GM03348 (cell line): ENCODE measurements around the gene TREM1.

Source experiments
- DNase-seq: peaks from one replicate; pipeline ENCODE4 v3.0.0; 2012; ENCODE audit warnings: low spot score

TREM1 gene

DNA sequence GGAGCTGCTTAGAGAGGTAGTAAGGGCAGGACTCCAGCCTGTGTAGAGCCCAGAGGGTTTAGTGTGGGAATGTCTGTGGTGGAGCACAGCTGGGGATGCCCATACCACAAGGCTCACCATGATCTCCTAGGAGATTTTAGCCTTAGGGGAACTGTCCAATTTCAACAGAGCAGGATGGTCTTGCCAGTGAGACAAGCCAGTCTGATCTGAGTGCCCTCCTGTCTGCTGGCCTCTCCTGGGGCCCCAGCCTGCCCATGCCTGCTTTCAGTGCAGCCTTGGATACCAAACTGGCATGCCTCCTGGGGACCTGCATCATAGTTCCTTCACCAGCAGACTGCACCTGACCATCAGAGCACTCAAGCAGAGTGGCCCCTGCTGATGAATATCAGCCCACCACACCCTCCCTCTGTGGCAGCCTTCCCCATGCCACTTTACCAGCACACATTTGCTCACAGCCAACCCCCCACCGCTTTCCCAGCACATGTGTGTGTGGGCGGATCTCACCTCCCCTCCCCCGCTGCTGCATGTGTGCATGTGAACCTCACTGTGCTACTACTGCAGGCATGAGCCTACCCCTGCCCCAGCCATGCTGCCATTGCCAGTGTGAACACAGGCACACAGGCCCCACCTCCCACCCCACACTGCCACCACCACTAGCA lies 7.9 kb upstream of the TREM1 start:
- no peak for DNase-seq

DNA sequence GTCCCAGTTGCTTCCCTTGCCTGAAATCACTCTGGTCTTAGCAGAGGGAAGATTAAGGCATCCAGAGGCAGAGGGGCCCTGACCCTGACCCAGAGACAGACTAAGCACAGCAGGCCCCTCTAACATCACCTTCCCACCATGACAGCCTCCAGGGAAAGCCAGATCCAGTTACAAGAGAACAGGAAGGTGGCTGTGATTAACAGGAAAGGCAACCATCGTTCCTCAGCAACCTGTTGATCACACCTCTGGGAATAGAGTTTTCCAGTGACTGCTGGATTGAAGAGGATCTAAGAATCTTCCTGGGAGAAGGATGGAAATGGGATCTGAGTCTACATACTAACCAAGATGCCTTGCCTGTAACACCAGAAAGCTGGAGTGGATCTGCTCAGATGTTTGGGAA lies 5.2 kb upstream of the TREM1 start:
- DNase-seq: no peak

DNA sequence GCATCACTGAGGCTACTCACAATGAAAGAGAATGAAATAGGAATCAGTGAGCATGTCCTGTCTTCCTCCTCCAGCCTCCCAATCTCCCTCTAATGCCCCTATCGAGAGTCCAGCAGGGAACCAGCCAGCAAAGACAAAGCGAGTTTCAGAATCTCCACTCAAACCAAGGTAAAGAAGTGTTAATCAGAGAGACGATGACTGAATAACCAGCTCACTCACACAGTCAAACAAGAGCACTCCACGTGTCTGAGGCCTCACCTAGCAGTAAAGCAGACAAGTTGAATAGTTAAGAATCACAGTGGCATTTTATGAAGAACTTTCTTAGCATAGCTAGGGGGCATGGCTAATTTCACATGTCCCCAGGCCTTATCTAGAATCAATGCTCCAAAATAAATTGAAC lies 3.3 kb upstream of the TREM1 start:
- DNase-seq: no peak

DNA sequence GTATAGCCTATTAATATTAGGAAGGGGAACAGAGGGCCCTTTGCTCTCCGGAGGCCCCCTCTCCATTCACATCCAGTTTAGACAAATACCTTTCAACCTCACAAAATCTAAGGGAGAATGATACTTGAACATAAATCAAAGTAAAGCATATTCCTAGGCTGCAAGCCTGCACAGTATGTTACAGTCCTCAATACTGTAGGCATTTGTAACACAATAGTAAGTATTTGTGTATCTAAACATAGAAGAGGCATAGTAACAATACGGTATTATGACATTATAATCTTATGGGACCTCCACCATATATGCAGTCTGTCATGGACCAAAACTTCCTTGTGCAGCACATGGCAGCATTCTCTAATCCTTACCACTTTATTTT lies 2.3 kb upstream of the TREM1 start:
- DNase-seq: no peak

DNA sequence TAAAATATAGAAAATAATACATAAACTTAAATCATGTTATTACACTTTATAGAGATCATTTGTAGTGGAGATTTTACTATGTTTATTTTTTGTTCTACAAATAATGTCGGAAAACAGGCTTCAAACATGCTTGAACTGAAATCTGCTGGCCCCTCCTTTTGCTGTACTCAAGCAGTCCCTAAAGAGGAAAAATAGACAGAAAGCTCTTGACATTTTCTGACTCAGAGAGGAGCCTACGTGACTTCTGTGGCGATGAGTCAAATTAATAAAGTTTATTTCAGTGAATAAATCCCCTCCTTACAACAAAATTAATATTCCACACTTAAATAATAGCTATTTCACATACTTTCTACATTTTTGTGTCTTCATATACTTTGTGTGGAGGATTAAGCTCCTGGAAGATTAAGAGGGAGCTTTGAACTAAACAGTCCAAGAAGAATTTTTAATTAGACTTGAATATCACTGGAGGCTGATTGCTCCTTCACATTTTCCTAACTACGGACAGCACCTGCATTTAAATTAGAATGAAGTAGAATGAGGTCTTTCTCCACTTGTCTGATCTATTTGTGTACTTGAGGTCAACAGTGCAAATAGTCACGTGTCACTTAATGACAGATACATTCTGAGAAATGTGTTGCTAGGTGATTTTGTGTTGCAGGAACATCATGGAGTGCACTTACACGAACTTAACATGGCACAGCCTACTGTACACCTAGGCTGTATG lies 1.7 kb upstream of the TREM1 start:
- no peak for DNase-seq

DNA sequence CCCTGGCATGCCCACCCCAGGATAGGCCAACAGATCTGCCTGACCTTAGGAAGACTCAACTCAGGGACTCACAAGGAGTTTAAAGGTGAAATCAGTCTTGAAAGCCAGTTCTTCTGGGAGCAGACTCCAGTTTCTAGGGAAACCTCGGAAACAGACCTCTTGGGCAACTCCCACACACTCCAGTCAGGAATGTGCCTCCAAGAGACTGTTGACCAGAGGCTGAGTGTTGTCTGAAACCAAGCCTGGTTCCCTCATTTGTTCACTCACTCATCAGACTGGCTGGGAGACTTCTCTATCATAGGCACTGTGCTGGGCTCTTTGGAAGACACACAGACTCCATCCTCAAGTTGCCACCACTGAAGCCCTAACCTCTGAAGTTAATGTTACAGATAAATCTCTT lies 1.8 kb downstream of the TREM1 start:
- peak; percentile 33 for DNase-seq

DNA sequence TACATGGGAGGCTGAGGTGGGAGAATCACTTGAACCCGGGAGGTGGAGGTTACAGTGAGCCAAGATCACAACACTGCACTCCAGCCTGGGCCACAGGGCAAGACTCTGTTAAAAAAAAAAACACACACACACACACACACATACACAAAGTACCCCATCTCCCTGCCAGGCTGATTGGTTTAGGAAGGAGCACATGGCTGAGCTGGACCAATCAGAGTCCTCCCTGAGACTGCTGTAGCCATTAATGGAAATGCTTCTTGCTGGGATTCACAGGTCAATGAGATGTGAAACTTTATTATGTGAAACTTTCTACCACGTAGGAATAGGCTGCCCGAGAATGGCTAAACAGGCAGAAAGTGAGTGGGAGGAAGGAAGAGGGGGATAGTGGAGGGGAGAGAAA lies 2.9 kb downstream of the TREM1 start:
- no peak for DNase-seq

DNA sequence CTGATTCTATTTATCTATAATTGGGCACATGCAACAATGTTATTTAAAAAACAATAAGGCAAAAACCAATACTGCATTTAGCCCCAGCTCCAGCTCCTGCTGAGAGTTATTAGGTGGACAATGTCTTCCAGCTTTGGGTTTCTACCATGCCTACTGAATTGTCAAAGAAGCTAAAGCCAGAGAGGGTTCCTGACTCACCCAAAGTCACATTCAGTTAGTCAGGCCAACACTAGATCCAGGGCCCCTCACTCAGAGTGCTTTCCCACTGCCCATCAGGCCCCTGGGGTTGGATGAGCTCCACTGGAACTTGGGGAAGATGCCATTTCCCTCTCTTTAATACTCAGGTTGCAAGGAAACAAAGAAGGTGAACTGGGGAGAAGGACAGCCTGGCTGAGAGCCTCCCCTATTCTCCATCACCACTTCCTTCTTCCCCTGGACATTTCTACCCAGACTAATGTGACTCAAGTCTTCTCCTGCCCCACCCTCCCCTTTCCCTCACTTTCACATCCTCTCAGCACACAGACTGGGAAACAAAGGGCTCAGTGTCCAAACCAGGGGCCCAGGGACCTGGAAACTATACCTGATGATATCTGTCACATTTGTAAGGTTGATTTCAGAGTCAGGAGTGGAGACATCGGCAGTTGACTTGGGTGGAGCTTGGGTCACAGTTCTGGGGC lies 6.0 kb downstream of the TREM1 start:
- DNase-seq: no peak

DNA sequence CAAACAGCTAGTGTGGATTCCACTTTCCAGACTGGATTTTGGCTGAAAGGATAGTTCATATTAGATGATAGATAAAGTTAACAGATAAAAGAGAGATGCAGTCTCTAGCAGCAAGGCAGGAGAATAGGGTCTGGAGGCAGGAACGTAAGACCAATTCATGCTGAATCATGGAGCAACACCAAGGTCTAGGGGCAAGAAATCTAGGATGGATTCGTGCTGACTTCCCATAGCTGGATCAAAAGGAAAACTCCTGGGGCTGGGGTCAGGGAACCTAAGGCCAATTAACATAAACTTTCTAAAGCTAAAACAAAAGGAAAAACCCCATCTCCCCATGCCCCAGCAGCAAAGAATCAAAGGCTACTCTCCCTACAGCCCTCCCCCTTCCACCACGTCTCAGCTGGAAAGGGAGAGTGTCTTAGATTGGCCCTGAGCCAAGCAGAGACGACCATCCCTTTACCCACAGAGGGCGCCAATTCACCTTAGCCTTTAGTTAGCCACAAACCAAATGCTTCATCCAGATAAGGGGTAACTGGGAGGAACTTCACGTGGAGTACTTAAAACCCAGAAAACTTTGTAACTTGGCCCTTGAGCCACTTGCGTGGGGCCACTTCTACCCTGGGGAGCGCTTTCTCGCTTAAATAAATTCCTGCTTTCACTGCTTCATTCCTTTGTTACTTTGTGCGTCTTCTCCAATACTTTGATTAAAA lies 7.6 kb downstream of the TREM1 start:
- no peak for DNase-seq

DNA sequence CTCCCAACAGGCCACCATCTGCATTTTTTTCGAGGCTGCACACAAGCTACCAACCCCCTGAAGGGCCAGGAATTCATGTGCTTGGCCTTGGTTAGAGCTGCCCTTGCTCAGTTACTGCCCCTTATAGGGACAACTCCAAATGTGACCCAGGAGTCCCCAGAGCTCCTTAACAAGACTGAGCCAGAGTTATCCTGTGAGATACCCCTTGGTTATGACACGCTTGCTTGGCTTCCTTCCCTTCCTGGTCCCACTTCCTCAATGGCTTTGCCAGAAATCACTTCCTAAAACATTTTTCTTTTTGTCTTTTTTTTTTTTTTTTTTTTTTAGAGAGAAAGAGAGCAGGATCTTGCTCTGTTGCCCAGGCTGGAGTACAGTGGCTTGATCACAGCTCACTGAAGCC lies 8.9 kb downstream of the TREM1 start:
- no peak for DNase-seq

DNA sequence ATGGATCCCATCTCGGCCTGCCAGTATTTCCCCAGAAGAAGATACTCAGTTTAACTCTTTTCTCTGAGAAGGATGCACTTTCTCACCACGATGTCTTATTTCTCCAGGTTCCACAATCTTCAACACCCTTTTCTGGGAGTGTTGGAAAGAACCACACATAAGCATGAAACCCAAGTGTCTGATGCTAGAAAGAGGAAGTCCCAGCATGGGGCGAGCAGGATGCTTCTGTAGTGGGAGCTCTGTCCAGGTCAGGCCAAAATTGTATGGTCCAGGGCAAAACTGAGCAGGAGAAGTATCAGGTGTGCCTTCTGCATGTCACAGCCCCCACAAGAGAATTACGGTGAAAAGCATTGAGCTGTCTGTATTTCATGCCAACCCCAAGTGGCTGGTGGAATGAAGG lies 11.0 kb downstream of the TREM1 start:
- no peak for DNase-seq

DNA sequence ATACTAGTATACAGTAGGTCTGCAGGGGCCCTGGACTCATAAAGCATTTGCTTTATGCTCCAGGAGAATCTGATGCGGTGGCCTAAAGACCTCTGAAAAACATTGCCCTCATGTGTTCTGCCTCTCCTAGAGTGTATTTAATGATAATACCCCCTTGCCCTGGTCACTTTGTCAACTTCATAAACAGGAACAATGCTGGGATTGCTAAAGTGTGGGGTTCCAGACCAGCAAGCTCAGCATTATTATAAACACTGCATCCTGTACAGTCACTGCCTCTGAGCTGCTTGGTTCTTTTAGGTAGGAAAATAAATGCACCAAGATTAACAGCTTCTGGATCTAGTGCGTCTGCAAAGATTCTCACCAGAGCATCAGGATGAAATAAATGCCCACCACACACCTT lies 12.2 kb downstream of the TREM1 start:
- DNase-seq: no peak

DNA sequence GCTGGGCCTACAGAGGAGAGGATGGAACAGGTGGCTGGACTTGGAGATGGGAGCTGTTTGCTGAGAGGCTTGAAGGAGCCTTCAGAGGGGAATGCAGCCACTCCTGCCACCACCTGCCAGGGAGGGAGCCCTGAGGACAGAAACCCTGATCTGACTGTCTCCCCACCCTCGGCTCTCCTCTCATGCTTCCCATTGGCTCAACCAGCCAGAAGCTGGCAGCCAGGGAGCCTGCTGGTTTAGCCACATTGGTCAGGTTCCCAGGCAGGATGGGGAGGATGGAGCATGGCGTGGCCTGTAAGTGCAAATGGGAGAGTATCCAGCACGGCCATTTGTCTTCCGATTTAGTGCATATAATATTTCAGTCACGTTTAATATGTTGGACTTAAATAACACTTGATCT lies 12.8 kb downstream of the TREM1 start:
- DNase-seq: no peak

DNA sequence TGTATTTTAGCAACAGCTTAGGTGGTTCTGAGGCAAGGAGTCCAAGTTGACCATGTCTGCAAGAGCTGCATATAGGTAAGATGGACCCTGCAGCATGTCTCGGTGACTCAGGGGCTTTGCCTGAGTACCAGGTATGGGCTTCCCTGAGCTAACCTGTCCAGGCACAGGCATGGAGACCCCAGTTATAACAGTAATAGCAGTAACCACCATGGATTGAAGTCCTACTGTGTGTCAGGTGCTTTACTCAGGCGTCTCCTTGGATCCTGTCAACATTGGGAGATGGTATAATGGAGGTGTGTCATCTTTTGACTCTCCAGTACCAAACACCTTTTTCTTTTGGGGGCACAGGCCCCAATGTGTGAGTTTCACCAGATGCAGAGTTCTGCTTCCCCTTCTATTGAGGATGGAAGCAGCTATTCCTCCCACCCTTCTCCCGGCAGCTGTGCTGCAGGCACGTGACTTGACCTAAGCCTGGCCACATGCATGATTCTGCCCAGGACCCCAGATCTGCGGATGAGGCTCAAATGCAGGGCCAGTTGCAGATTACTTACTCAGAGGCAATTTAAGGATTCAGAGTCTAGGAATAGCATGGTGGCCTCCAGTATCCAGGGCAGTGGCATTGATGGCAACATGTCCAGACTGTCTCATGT lies 13.8 kb downstream of the TREM1 start:
- DNase-seq: no peak

DNA sequence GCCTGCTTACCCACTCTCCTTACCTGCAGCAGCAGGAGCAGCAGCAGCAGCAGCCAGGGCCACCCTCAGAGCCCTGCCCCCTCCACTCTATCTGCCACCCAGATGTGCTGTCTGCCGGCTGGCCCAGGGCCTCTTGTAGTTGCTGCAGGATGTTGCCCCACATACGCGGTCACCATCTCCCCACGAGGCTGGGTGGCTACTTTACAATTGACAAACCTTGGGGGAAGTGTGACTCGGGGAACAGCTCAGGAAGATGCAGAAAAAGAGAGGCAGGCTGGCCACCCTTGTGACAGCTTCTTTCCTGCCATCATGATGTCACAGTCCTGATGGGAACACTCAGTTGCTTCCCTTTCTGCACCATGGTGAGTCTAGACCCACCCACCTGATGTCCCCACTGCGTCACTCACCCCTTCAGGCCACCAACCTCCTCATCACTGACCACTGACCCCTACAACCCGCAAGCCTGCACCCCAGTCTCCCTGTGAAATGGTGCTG lies 14.5 kb downstream of the TREM1 start:
- DNase-seq: no peak

DNA sequence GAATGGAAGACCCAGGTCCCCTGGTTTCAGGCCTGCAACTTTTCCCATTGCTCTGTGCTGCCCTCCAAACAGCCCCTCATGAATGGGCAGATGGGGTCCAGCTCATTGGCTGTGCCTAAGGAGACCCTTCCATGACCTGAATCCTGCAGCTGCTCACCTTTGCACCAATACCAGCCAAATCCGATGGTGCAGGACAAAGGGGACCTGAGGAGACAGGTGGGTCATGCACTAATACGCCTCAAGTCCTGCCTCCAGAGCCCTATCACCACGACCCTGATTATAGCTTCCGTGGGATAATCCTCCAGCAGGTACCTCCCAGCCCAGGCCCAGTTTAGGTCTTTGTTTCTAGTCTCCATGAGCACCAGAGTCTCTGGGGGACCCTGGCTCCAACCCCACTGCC lies 16.8 kb downstream of the TREM1 start:
- no peak for DNase-seq

DNA sequence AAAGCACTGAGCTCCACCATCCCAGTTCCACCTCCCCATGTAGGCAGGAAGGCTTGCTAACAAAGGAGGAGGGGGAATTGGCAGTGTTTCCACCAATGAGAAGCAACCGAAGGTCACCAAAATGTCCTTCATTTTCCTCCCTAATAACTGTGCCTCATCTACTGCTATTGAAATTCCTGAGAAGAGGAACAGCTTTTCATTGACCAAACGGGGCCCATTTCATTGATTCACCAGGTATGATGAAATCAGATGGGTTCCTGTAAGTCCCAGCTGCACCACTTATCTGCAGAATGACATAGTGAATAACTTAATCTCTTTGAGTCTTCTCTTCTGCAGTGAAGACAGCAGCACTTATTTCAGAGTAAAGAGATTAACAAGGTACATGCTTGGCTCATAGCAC lies 17.3 kb downstream of the TREM1 start:
- no peak for DNase-seq

DNA sequence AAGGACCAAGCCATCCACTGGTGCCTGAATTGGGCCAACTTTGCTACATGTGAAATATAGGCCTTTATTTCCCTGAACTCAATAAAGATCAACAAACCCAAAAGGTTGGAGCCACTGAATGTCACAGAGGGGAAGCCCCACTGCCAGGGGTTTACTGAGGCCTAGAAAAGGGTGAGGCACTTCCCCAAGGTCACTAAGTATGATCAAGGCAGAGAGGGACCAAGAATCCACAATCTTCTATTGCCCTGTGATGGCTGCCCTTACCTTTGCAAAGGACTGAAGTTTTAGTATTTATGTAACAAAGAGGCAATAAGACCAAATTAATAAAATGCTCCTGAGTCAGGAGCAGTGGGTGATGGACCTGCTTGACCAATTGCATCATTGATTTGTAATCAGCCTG lies 18.0 kb downstream of the TREM1 start:
- DNase-seq: no peak

DNA sequence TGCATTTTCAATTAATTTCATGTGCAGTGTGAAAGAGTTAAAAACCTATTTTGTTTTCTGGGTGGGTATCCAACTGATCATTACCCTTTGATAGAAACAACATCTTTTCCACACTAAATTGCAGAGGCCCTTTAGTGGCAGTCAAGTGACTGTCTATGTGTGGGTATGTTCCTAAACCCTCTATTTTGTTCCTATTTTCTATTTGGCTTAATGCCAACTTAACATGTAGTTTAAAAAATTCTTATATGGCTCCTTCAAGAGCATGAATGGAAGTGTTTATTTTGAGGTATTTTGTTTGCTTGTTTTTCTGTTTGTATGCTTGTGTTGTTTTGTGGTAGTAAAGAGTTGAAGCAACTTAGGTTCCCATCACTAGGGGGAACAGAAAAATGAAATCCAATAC lies 19.9 kb downstream of the TREM1 start:
- no peak for DNase-seq

DNA sequence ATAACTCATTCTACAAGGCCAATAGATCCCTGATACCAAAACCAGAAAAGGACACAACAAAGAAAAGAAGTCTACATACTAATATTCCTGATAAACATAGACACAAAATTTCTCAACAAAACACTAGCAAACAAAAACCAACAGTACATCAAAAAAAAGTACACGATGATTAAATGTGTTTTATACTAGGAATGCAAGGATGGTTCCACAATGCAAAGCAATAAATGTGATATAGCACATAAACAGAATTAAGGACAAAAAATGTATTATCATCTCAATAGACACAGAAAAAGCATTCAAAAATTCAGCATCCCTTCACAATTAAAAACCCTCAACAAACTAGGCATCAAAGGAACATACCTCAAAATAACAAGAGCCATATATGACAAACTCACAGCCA lies 23.2 kb downstream of the TREM1 start:
- no peak for DNase-seq

DNA sequence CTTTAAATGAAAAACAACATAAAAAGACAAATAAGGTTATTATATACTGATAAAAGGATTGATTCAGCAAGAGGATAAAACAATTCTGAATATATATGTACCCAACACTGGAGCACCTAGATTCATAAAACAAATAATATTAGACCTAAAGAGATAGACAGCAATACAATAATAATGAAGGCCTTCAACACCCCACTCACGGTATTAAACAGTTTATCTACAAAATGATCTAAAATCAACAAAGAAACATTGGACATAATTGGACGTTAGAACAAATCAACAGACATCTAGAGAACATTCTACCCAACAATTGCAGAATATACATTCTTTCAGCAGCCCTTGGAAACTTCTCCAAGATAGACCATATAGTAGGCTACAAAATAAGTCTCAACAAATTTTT lies 24.1 kb downstream of the TREM1 start:
- no peak for DNase-seq

DNA sequence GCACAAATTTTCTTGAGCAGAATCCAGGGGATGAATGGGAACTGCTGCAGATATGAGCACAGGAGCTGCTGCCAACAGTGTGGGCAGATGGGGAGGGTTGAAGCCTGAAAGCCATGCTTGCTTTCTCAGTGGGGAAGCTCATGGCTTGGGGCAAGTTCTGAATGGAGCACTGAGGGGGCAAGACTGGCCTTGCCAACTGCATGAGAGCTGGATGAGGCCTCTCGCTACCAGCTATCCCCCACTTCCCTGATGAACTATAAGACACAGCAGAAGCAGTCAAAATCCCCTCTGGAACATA lies 28.3 kb downstream of the TREM1 start:
- DNase-seq: no peak
